D721Med (cell line): ENCODE results near the gene TSSK3.

Source experiments
- DNase-seq: peaks from one replicate; pipeline ENCODE4 v3.0.0; 2011; ENCODE audit warnings: low spot score; ENCODE audit not compliant: insufficient read length
- FAIRE-seq: peaks from 2 replicates; lab custom pipeline; 2011; peaks lifted over from hg19 to GRCh38; lab: Jason Lieb, UNC
- CTCF ChIP-seq: IDR thresholded peaks from 2 replicates; pipeline ENCODE4 v1.5.1; 2012; ENCODE audit warnings: mild to moderate bottlenecking, control low read depth; ENCODE audit not compliant: insufficient read depth; ENCODE audit errors: missing control alignments

TSSK3 gene

DNA sequence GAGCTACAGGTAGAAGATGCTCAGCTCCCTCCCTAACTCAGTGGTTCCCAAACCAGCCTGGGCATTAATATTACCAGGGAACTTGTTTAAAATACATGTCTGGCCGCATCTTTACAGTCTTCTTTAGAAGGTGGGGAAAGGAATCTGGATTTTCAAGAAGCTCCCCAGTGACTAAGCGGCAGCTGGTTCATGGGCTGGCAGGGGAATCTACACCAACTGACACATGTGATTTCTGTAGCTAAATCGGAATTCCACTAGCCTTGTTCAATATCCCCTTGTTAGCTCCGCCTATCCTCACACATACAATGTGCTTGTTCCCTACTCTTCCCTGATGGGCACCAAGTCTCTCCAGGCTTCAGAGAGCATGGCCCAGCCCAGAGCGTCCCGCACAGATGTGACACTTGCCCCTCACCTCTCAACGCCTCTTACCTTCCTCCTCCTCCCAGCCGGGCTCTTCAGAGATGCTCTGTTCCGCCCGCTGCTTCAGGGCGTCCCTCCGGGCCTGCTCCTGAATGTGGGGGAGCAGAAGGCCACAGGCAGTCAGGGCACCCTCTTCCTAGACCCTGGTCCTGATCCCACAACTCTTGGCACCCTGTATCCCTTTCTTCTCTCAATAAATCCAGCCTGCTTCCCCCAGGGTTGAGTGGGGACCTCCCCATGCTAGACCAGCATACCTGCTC, 15.3 kb downstream of the TSSK3 start:
- no peak for TF ChIP-seq CTCF
- FAIRE-seq (no peak), DNase-seq (no peak)

DNA sequence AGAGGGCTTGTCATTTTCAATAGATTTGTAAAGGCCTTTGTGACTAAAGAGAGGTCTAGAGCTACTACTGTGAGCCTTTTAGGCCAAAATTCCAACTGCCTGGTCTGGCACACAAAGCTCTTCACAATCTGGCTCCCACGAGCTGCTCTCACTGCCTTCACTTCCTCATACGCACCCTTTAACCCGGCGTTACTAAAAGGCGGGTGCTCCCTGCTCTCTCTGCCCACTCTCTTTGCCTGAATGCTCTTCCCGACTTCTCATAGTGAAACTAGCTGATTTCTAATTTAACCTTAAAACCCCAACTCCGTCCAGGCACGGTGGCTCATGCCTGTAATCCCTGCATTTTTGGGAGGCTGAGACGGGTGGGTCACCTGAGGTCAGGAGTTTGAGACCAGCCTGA, 17.7 kb downstream of the TSSK3 start:
- no peak for TF ChIP-seq CTCF
- no peak for DNase-seq
- no peak for FAIRE-seq

GRCh38 chr1:32386676-32387392, 24.5 kb downstream of the TSSK3 start:
- TF ChIP-seq CTCF, result no peak
- FAIRE-seq, result no peak

GRCh38 chr1:32388641-32389040, 26.3 kb downstream of the TSSK3 start:
- FAIRE-seq (no peak), DNase-seq (no peak)
- TF ChIP-seq CTCF, result no peak

More at GRCh38 chr1:32386676-32387392, 24.5 kb downstream of the TSSK3 start:
- DNase-seq, result no peak

DNA sequence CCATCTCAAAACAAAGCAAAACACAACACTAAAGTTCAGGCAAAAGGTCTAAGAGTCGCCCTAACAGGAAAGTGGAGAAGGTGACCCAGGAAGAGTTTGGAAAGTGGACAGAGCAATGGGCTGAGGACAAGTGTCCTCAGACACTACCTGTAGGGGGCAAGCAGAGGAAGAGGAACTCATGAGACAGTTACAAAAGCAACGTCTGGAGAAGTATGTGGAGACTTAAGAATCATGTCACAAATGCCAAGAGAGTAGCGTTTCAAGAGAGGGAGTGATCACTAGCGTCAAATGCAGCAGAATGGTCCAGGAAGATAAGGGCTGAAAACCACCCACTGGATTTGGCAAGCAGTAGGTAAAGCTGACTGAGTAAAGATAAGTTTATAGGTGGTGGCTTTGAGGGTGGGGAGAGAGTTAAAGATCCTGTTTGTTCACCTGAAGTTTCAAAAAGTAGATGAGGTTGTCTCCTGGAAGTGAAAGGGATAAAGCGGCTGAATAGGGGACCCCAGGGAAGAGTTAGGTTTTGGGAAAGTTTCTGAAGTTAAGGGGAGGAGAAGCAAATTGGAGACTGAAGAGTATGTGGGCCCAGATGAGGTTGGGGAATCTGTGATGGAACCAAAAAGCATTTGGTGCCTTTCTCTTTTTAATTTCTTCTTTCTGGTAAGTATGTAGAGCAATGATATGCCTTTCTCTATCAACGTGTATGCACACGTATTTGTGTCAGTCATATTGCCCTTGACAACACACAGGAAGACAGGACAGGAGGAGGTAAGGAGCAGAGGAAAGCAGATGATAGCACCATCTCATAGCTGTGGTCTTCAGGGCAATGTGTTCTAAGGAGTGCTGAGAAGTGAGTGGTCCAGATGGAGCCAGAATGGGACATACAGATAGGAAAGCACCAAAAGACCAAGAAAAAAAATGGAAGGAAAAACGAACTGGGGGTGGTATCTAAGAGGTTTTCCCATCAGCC, 28.8 kb downstream of the TSSK3 start:
- FAIRE-seq (no peak), DNase-seq (no peak)
- no peak for TF ChIP-seq CTCF

GRCh38 chr1:32392325-32392724, 30.0 kb downstream of the TSSK3 start:
- FAIRE-seq (no peak), DNase-seq (no peak)
- TF ChIP-seq CTCF, result no peak
